GM19043 (cell line): Measurements from ENCODE around the gene NUCB1.
"Not testable (repeated sequence)": the region's sequence is repeated elsewhere in the genome, so short reads cannot be mapped to it uniquely, and the experiment has no call there.

Source experiments
- ATAC-seq: cut with Tn5 transposase; IDR thresholded peaks from one replicate; pipeline ENCODE4 v1.9.1; 2021; ENCODE audit warnings: low read depth; ENCODE audit not compliant: unreplicated experiment

Gene NUCB1

GRCh38 chr19:48902291-48902690 lies 2.2 kb downstream of the NUCB1 start:
- not testable (repeated sequence) for ATAC-seq

DNA sequence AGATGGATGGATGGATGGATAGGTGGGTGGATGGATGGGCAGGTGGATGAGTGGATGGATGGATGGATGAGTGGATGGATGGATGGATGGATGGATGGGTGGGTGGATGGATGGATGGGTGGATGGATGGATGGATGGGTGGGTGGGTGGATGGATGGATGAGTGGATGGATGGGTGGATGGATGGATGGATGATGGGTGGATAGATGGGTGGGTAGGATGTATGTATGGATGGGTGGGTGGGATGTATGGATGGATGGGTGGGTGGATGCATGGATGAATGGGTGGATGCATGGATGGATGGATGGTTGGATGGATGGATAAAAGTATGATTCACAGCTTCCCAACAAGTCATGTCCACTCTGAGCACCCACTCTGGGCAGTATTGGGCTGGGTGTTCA lies 3.7 kb downstream of the NUCB1 start:
- ATAC-seq: not testable (repeated sequence)

GRCh38 chr19:48905664-48906063 lies 5.6 kb downstream of the NUCB1 start:
- no peak for ATAC-seq

DNA sequence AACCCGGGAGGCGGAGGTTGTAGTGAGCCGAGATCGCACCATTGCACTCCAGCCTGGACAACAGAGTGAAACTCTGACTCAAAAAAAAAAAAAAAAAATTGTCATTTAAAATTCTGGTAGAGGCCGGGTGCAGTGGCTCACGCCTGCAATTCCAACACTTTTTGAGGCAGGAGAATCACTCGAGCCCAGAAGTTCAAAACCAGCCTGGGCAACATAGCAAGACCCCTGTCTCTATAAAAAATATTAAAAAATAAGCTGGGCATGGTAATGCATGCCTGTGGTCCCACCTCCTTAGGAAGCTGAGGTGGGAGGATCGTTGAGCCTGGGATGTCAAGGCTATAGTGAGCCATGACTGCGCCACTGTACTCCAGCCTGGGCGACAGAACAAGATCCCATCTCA lies 6.2 kb downstream of the NUCB1 start:
- no peak for ATAC-seq

GRCh38 chr19:48907671-48908070 lies 7.6 kb downstream of the NUCB1 start:
- ATAC-seq: no peak

DNA sequence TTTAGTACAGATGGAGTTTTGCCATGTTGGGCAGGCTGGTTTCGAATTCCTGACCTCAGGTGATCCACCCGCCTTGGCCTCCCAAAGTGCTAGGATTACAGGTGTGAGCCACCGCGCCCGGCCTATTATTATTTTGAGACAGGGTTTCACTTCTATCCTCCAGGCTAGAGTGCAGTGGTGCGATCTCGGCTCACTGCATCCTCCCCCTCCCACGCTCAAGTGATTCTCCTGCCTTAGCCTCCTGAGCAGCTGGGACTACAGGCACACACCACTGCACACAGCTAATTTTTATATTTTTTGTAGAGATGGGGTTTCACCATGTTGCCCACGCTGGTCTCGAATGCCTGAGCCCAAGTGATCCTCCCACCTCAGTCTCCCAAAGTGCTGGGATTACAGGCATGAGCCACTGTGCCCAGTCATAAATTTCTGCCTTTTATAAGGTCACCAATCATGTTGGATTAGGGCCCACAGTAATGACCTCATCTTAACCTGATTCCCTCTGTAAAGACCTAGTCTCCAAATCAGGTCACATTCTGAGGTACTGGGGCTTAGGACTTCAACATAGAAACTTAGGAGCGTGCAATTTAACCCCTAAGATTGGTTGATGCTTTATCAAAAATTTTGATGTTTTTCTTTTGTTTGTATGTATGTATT lies 9.4 kb downstream of the NUCB1 start:
- not testable (repeated sequence) for ATAC-seq

DNA sequence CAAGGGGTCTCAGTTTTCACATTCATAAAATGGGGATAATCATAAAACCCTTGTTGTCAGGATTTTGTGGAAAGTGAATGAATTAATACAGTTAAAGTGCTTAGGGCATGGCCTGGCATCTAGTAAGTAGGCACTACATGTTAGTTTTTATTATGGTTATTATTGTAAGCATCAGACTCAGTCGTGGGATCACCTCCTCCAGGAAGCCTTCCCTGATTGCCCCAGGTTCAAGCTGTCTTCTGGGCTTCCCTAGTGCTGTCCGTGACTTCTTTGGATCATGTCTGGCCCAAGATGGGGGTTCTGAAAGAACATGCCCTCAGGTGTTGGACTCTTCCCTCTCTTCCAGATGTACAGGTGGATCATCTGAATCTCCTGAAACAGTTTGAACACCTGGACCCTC lies 10.7 kb downstream of the NUCB1 start:
- no peak for ATAC-seq

DNA sequence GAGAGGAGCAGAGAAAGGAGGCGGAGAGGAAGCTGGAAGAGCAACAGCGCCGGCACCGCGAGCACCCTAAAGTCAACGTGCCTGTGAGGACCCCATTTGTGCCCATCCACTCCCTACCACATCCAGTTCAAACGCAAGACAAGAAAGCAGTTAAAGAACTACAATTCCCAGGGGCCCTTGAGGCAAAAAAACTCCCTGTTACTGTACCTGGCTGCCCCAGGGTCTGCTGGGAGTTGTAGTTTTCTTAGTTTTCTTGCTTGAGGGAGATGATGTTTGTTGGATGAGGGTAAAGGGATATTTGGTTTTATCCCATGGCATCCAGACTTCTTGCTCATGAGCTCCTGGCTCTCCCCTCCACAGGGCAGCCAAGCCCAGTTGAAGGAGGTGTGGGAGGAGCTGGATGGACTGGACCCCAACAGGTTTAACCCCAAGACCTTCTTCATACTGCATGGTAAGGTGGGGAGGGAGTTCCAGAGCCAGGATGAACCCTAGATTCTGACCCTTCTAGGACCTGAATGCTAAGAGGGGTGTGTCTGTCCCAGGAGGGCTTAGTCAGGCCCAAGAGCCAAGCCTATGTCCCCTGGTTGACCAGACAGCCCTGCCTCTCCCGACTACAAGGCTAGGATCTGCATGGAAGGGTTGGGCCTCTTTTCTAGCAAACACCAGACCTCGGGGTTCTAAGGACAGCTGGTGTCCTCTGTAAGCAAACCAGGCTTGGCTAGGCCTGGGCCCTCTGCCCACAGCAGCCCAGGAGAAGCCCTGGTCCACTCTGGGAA lies 13.2 kb downstream of the NUCB1 start:
- ATAC-seq: no peak

DNA sequence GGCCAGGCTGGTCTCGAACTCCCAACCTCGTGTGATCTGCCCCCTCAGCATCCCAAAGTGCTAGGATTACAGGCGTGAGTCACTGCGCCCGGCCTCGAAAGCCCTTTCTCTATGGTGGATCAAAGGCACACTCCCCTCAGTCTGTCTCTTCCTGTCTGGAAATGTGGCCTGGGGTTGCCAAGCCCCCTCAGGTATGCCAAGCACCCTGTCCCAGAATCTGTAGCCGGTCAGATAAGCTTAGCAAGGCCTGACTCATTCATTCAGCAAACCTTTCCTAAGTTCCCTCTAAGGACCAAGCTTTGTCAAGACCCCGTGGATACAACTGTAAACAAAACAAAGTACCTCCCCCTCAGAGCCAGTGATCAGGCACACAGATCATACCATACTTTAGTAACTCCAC lies 14.1 kb downstream of the NUCB1 start:
- ATAC-seq: no peak

- no peak for ATAC-seq
Measured at GRCh38 chr19:48915757-48916156, 15.6 kb downstream of the NUCB1 start.

DNA sequence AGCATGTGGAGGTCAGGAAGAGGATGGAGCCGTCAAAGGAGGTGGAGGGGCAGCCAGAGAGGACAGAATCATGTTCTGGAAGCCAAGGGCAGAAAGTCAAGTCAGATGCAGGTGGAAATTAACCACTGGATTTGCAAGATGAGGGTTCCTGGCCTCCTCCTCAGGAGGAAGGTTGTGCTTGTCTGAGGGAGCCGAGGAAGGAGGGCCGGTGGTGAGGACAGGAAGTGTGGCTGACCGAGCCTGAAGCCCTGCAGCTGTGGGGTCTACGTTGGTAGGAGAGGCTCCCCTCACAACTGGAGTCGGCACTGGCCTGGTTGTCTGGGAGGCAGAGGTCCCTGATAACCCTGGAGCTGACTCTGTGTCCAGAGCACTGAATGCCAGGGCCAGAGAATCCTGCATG lies 18.0 kb downstream of the NUCB1 start:
- no peak for ATAC-seq

- ATAC-seq: no peak
Measured at GRCh38 chr19:48918801-48919247, 18.7 kb downstream of the NUCB1 start.

- not testable (repeated sequence) for ATAC-seq
Measured at GRCh38 chr19:48919271-48919670, 19.2 kb downstream of the NUCB1 start.

DNA sequence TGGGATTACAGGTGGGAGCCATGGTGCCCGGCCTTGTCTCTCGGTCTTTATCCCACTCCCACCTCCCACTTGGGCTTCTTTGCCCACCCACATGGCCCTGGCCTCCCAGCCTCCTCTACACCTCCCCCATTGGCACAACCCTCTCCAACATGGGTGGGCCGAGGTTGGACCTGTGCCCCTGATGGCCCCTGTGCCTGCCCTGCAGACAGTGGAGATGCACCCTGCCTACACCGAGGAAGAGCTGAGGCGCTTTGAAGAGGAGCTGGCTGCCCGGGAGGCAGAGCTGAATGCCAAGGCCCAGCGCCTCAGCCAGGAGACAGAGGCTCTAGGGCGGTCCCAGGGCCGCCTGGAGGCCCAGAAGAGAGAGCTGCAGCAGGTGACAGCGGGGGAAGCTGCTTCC lies 20.8 kb downstream of the NUCB1 start:
- ATAC-seq: no peak

GRCh38 chr19:48921721-48922500 lies 21.8 kb downstream of the NUCB1 start:
- no peak for ATAC-seq

- no peak for ATAC-seq
Measured at GRCh38 chr19:48922548-48923490, 22.7 kb downstream of the NUCB1 start.

DNA sequence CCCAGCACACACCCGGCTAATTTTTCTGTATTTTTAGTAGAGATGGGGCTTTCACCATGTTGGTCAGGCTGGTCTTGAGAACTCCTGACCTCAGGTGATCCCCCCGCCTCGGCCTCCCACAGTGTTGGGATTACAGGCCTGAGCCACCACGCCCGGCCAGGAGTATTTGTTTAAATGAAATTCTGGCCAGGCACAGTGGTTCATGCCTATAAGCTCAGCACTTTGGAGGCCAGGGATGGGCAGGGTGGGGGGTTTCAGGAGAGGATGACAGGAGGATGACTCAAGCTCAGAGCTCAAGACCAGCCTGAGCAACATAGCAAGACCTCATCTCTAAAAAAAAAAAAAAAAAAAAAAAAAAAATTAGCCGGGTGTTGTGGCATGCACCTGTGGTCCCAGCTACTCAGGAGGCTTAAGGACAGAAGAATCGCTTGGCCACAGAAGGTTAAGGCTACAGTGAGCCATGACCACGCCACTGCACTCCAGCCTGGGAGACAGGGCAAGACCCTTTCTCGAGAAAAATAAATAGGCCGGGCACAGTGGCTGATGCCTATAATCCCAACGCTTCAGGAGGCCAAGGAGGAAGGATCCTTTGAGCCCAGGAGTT lies 25.2 kb downstream of the NUCB1 start:
- ATAC-seq: no peak

DNA sequence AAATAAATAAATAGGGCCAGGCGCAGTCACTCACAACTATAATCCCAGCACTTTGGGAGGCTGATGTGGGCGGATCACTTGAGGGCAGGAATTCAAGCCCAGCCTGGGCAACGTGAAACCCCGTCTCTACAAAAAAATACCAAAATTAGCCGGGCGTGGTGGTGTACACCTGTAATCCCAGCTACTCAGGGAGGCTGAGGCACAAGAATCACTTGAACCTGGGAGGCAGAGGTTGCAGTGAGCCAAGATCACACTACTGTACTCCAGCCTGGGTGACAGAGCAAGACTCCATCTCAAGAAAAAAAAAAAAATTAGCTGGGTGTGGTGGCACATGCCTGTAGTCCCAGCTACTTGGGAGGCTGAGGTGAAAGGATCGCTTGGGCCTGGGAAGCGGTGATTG lies 25.8 kb downstream of the NUCB1 start:
- not testable (repeated sequence) for ATAC-seq

- no peak for ATAC-seq
Measured at GRCh38 chr19:48926909-48927308, 26.8 kb downstream of the NUCB1 start.

GRCh38 chr19:48927692-48928091 lies 27.6 kb downstream of the NUCB1 start:
- not testable (repeated sequence) for ATAC-seq
